IPS DF 19.7 (cell line): Measurements from ENCODE around the gene EIF3A.
"Not testable (repeated sequence)": the region's sequence is repeated elsewhere in the genome, so short reads cannot be mapped to it uniquely, and the experiment has no call there.

ENCODE experiments used
- DNase-seq: peaks from one replicate; pipeline ENCODE4 v3.0.0-alpha.2; 2013; ENCODE audit warnings: low read depth, low spot score

The EIF3A gene

DNA sequence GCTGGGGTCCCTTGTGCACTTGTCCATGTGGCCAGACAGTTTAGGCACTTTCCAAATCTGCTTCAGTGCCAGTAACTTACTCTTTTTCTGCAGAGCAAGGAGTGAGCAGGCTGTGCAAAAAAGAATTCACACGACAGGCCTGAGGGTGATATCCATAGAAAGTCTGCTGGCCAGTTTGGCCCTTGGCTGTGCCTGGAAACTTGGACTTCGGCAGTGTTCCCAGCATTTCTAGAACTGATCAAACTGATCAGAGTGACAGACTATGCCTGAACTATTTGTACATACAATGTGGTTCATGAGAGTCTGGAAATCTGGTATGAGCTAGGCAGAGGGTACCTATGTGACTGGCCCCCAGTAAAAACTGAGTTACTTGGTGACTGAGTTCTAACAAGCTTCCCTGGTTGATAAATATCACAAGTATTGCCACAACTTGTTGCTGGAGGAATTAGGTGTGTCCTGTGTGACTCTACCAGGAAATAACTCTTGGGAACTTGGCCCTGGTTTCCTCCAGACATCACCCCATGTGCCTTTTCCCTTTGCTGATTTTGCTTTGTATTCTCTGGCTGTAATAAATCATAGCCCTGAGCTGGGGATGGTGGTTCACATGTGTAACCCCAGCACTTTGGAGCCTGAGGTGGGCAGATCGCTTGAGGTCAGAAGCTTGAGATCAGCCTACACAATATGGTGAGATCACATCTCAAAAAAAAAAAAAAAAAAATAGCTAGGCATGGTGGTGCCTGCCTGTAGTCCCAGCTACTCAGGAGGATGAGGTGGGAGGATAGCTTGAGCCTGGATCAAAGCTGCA lies 20.0 kb upstream of the EIF3A start:
- no peak for DNase-seq

DNA sequence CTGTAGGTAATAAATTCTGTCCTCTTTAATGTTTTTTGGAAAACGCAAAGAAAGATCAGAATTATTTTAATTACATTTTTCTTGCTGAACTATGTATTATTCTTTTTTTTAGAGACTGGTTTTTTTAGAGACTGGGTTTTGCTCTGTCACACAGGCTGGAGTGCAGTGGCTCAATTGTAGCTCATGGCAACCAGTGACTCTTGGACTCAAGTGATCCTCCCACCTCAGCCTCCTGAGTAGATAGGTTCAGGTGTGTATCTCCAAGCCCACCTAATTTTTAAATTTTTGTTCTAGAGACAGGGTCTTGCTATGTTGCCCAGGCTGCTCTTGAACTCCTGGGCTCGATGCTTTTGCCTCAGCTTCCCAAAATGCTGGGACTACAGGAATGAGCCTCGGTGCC lies 18.0 kb upstream of the EIF3A start:
- no peak for DNase-seq

DNA sequence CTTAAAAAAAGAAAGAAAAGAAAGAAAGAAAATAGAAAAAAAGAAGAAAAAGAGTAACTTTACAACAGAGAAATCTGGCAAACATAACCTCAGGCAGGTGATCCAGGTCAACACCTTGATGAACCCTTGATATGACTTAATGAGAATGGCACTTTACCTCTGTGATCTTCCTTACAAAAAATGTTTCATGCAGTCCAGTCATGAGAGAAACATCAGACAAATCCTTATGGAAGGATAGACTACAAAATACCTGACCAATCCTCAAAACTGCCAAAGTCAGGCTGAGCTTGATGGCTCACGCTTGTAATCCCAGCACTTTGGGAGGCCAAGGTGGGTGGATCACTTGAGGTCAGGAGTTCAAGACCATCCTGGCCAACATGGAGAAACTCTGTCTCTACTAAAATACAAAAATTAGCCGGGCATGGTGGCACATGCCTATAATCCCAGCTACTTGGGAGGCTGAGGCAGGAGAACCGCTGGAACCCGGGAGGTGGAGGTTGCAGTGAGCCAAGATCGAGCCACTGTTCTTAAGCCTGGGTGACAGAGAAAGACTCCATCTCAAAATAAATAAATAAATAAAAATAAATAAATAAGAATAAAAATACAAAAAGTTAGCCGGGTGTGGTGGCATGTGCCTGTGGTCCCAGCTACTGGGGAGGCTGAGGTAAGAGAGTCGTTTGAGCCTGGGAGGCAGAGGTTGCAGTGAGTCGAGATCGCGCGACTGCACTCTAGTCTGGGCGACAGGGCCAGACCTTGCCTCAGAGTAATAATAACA lies 16.2 kb upstream of the EIF3A start:
- not testable (repeated sequence) for DNase-seq

DNA sequence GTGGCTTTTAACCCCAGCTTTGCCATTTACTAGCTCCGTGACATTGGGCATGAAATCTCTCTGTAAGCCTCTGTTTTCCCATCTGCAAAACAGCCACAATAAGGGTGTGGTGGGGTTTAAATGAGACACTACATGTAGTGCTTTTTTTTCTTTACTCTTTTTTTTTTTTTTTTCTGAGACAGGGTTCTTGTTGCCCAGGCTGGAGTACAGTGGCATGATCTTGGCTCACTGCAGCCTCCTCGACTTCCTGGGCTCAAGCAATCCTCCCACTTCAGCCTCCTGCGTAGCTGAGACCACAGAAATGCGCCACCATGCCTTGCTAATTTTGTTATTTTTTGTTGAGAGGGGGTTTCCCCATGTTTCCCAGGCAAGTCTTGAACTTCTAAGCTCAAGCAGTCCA lies 15.0 kb upstream of the EIF3A start:
- no peak for DNase-seq

DNA sequence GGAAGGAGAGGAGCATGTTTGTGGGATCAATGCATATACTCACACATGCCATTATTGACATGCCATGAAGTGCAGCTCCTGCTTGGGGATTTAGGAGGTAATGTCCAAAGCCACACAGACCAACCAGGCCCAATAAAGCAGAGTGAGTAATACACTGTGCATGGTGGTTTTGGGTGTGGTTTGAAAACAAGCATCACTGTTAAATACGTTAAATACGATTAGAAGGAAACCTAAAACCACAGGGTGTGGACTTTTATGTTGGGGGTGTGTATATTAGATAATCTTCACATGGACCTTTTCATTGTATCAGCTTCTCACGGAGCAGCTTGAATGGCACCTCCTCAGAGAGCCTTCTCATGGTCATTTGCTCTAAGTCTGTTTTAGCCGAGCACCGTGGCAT lies 10.4 kb upstream of the EIF3A start:
- no peak for DNase-seq

DNA sequence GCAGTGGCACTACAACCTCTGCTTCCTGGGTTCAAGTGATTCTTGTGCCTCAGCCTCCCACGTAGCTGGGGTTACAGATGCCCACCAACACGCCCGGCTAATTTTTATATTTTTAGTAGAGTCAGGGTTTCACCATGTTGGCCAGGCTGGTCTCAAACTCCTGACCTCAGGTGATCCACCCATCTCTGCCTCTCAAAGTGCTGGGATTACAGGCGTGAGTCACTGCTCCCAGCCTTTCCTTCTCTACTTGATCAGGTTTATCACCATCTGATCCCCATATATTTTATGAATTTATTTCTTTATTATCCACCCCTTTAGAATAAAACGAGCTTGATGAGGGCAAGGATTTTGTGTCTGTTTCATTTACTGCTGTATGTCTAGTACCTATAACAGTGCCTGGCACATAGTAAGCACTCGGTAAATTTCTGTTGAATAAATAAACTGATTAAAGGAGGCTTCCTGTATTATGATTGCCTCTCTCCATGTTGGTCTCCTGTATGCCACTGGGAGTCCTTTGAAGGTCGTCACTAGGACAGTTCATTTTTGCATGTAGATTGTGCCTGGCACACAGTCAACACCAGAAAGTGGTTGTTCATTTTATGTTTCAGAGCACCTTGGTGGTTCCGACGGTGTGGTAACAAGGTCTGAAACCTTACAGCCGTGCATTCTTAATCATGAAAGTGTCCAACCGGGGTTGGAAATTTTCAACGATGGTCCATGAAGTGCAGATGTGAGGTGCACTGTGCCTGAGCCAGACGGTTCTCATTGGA lies 9.6 kb upstream of the EIF3A start:
- no peak for DNase-seq

DNA sequence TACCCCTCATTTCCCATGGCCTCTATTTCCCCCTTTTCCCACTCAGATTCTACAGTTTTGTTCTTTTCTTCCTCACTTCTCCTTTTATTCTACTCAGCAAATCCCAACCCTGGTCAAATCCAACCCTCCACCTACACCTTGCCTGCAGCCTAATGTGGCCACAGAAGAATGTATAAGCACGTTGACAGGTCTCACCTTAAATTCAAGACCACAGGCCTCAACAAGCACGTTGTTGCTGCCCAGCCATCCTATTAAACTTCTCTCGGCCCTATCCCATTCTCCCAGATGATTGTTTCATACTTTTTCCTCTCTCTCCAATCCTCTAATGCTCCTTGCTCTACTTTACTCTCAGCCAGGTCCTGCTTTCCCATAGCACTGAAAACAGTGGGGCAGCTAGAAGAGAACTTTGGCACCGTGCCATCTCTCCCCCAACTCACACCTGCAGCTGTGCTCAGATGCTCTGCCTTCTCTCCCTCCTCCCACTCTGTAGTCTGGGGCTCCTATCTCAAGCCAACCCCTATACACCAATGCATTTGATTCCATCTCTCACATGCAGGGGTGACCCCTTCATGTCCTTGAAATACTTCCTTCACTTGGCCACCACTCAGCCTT lies 6.8 kb upstream of the EIF3A start:
- DNase-seq = no peak

DNA sequence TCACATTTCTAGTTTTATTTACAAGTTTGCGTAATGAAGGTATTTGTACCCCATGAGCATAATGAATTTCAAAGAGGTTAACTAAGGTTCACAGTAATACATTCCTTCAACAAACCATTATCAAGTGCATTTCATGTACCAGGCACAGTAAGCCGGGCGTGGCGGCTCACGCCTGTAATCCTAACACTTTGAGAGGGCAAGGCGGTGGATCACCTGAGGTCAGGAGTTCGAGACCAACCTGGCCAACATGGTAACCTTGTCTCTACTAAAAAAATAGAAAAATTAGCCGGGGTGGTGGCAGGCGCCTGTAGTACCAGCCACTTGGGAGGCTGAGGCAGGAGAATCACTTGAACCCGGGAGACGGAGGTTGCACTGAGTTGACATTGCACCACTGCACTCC lies 4.3 kb upstream of the EIF3A start:
- DNase-seq = no peak

DNA sequence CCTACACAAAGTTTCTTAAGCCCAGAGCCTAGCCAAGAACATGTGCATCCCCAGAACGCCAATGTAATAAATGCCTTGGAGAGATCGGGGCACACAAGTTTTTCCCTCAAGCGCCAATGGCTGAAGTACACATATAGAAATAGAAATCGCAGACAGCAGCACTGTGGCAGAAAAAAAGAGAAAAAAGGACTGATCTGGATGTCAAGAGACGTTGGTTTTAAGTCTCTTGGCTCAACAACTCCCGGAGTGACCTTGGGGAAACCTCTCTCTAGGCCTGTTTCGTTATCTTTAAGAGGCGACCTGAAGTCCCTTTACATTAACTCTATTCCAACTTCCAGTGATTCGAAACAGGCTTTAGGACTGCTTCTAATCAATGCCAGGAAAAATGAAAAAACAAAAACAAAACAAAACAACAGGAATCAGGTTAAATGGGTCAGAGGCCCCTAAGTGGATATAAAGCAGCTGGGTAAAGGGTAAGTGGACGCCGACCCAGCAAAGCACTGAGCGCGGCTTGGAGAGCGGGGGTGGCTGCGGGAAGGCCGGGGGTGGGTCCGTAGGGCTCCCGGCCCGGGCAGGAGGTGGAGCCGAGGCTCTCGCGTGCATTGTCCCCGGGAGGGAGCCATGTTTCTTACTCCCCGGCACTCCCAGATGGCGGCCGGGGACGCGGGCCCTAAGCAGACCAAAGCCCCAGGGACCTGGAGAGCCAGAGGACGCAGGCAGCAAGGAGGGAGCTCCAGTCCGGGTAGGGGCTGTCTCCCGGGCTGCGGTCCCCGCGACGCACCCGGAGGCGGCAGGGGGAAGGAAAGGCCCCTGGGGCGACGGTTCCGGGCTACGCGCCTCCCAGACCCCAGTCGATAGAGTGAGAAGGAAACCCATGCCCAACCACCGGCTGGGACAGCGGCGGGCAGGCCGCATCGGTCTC lies 757 bp downstream of the EIF3A start:
- DNase-seq = no peak

DNA sequence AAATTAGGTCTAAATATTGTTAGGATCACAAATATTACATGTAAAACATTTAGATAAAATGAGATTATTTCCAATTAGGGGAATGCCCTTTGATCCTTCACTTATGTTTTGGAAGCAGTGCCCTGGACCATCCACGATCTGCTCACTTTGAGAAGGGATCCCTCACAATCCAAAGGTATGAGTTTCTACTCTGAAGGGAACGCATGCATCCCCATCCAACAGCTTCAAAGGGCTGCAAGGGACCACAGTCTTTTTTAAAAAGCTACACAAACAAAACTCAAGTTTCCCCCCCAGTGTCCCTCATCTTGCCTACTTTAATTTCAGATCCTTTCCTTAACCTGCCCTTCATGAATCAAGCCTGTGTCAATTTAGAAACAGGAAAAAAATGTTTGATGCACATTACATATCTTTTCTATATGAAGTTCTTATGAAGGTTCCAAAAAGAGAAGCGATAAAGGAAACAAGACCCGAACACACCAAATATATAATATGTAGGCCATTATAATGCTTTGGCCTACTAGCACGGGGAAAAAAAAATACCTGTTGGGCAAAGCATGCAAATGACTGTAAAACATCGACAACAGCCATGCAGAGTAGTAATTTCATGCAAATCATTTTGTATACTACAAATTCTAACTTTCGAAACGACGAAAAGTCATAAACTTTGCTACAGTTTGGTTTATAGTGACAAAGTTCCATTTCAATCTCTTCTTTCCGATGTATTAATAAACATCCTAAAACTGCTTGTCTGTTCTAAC lies 2.0 kb downstream of the EIF3A start:
- DNase-seq = no peak

DNA sequence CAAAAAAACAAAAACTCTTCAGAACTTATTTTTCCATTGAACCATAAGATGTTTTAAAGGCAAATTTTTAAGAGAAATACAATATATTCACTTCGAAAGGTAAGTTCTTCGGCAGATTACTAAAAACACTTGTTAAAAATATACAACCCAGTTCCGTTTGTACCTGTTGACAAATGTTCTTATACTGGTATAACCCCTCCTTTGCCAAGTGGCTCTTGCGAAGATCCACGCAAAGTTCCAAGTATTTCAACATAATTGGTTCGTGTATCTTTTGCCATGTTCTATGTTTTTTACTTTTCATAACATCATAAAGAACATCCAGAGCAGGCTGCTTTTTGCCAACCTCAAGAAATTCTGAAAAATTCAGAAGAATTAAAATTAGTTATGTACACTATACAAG lies 7.0 kb downstream of the EIF3A start:
- no peak for DNase-seq

DNA sequence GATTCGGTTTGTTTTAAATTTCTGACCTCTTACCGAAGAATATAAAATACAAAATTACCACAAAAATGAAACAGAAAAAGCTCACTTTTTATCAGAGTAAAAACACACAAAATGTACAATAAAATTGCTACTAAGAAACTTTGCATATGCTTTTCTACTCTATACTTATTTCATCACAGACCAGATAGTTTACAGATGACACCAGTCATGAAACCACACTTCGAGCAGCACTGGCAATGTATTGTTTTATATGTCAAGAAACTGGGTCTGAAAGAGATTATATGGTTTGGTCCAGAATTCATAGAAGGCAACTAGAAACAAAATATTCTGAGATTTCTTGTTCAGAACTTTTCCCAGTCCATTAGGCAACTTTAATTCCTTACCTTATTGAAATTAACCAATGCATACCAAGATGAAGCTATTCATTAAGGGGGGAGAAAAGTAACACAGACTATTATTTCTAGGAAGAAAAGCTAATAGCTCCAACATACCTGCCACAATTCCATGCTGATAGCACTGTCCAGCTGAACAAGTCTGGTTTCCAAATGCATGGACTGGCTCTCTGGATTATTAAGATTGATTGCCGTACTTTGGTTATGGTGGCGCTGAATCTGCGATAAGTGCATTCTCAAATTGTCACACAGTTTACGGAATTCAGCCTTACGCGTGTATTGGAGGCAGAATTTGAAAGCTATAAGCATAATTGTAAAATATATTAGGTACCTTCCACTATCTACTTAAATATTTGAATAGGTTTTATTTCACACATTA lies 10.0 kb downstream of the EIF3A start:
- no peak for DNase-seq

DNA sequence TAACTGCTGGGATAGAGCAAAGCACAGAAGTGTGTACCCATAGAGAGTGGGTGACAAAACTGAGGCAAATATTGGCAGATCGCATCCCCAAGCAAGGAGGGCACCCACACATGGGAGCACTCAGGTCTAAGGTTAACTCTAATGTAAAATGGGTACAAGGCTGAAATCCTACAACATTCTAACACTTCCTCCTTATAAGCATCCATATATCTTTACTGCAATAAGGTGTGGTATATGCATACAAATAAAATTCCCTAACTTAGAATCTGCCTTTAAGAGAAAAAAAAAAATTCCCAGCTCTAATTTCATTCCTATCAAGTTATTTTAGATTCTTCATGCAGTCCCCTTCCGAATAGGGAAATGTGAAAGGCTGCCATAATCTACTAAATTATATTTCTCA lies 18.7 kb downstream of the EIF3A start:
- no peak for DNase-seq

DNA sequence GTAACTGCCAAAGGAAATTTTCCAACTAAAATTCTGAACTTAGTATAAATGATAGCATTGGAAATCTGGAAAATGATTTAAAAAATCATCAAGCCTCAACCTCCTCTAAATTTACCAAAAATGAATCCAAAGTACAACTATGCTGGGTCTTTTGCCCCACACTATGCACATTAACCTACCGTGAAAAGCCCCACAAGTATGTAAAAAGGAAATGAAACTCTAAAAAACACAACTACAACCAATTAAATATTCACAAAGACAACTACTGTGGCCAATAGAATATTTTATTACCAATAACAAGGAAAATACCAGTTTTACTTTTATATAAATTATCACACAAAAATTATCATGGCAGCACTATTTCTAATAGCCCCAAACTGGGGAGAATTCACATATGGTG lies 19.3 kb downstream of the EIF3A start:
- DNase-seq = no peak

DNA sequence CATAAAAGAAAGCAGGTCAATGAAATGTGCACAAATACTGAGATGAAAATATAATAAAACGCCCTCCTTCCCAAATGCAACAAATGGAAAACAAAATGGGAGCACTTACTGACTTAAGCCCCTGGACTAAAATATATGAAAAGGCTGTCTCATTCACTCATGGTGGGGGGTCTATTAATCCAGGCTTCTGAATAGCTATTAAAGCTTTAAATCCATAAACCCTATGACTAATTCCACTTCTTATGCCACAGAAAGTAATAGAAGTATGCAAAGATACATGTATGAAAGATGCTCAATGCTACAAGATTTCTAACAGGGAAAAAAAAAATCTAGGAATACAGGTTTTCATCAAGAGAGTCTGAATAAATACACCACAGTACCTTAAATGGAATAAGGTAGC lies 20.5 kb downstream of the EIF3A start:
- no peak for DNase-seq

DNA sequence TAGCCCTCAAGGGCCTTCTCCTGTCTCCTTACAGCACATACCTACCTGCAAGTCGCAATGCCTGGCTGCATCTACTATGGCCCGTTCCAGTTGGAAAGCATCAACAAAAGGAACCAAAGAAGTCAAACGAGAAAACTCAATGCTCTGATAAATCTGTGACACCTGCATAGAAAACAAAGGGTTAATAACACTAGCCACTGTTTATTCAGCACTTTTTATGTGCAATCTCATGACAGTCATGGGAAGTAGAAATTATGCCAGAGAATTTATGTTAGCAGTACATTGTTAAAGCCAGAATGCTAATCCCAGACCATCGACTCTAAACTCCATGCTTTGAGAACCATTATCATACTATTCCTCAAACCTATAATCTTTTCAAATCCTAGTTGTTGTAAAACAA lies 21.1 kb downstream of the EIF3A start:
- DNase-seq = no peak

DNA sequence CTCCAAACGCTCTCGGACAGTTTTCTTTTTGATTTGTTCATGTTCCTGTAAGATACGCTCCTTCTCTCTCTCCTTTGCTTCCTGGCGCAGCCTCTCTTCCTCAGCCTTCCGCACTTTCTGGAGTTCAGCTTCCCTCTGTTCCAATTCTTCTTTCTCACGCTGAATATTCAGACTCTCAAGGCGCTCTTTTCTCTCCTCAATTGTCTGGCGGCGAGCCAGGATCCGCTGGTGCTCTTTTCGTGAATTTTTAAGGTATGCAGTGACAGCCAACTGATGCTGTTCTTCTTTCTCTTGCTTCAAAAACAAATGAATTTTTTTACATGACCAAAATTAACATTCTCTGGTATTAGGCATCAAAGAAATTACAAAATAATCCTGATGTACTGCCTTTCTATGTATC lies 22.6 kb downstream of the EIF3A start:
- DNase-seq = no peak

DNA sequence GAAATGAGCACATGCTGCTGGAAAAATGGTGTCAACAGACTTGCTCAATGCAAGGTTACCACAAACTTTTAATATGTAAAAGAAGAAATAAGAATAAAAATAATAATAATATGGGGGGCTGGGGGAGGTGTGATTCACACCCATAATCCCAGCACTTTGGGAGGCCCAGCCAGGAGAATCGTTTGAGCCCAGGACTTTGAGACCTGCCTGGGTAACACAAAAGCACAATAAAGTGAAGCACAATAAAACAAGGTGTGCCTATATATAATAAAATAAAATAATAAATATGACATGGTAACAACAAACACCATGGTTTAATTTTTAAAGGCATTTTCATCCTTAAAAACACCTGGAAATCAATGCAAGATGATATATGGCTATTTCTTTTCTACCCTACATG lies 25.1 kb downstream of the EIF3A start:
- no peak for DNase-seq

DNA sequence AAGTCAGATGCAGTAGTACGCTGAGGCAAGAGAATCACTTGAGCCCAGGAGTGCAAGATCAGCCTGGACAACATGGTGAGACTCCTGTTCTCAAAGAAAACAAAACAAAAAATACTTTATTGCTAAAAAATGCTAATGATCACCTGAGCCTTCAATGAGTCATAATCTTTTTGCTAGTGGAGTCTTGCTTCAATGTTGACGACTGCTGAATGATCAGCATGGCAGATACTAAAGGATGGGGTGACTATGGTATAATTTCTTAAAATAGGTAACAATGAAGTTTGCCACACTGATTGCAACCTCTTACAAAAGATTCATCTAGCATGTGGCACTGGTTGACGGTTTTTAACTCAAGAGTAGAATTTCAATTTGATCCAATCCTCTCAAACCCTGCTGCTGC lies 28.8 kb downstream of the EIF3A start:
- no peak for DNase-seq
